AG09309 (cell line): Measurements from ENCODE around the gene DGKD.

Experiments used
- DNase-seq: peaks from one replicate; pipeline ENCODE4 v3.0.0-alpha.2; 2010; ENCODE audit warnings: low read depth
- H3K4me3 ChIP-seq: 2 replicates; pipeline ENCODE4 v1.5.1; 2011; ENCODE audit warnings: mild to moderate bottlenecking, low read depth, low read length, moderate library complexity; ENCODE audit not compliant: control insufficient read depth
- CTCF ChIP-seq: IDR thresholded peaks from 2 replicates; pipeline ENCODE4 v1.5.1; 2011; ENCODE audit warnings: mild to moderate bottlenecking, low read depth, low read length, inconsistent platforms; ENCODE audit not compliant: insufficient read depth, control insufficient read depth; ENCODE audit errors: missing control alignments

Gene DGKD

DNA sequence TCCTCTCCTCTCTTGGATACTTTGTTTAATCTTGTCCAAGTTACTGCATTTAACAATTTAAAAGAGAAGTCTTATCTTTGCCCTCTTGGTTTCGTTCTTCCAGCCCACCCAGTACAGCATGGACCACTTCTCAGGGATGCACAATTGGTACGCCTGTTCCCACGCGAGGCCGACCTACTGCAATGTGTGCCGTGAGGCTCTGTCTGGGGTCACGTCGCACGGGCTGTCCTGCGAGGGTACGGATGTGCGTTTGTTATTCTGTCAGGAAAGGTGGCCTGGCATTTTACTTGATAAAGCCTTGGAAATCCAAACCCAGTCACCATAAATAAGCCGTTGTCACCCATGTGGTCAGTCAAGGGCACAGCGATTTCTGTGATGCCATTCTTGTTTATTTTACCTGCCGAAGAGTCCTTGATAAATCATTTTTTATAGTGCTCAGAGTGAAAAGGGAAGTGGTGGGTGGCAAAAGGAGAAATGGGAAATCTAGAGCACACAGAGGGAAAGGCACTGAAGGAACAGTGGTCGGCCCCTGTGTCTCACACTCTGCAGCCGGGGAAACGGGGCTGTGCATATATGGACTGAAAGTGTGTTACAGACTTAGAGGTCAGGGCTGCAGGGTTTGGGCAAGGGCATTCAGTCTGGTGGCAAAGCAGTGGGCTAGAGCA lies 80.5 kb downstream of the DGKD start:
- no peak overlapping the region for H3K4me3 ChIP-seq
- no peak for TF ChIP-seq CTCF
- no peak for DNase-seq

DNA sequence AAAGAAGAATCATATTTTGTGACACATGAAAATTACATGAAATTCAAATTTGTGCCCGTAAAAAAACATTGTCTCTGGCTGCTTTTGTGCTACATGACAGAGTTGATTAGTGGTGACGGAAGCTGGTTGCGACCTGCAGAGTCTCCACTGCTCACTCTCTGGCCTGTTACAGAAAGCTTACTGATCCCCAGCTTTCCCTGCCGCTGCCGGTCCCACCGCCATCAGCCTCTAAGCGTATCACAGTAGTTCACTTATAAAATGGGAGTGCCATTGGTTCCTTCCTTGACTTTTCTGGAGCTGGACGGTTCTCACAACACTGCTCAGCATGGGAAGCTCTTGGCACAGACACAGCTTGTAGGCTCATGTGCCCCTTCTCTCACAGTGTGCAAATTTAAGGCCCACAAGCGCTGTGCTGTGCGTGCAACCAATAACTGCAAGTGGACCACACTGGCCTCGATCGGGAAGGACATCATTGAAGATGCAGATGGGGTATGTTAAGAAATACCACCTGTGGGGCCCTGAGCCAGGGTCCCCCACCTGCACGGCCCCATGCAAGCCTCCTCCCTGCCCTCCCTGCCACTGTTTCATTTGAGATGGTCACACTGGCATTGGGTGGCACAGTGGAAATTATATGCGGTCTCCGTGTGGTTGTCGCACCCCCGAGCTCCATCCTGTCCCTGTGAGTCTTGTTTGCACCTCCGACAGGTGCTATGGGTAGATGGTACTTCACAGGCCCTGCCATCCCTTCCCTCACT lies 81.3 kb downstream of the DGKD start:
- no peak for TF ChIP-seq CTCF
- H3K4me3 ChIP-seq, result no peak overlapping the region
- no peak for DNase-seq

DNA sequence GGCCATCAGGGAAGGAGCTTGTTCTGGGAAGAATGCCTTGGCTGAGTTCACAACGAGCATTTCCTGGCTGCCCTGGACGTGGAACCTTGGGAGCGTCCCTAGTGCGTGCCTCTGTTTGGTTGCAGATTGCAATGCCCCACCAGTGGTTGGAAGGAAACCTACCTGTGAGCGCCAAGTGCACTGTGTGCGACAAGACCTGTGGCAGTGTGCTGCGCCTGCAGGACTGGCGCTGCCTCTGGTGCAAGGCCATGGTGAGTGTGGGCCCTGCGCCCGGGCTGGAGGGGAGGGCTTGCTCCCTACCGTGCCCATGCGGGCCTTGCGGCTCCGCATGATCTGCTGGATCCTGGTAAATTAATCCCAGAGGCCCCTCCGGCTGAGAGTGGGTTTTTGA lies 81.9 kb downstream of the DGKD start:
- no peak for TF ChIP-seq CTCF
- no peak overlapping the region for H3K4me3 ChIP-seq
- DNase-seq, result no peak

- no peak overlapping the region for H3K4me3 ChIP-seq
- no peak for TF ChIP-seq CTCF
- DNase-seq, result no peak
Measured at GRCh38 chr2:233436691-233437438, 82.6 kb downstream of the DGKD start.

DNA sequence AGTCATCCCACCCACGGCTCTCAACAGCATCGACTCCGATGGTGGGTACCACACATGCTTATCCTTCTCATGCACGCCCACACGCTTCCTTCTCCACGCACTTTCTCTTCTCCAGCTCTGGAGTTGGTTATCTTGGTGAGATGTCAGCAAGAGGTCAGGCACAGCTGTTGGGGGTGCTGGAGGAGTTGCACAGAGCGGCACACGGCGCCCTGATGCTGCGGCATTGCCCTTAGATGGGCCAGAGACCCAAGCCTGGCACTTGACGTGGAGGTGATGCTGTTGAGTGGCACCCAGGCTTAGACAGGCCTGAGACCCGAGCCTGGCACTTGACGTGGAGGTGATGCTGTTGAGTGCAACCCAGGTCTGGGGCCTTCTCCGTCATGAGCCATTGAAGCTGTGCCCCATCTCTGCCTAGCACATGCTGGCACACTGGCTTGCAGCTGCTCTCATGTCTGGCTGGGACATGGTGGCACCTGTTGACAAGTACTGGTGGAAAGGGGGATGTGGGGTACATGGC lies 83.2 kb downstream of the DGKD start:
- DNase-seq, result no peak
- TF ChIP-seq CTCF, result no peak
- no peak overlapping the region for H3K4me3 ChIP-seq

DNA sequence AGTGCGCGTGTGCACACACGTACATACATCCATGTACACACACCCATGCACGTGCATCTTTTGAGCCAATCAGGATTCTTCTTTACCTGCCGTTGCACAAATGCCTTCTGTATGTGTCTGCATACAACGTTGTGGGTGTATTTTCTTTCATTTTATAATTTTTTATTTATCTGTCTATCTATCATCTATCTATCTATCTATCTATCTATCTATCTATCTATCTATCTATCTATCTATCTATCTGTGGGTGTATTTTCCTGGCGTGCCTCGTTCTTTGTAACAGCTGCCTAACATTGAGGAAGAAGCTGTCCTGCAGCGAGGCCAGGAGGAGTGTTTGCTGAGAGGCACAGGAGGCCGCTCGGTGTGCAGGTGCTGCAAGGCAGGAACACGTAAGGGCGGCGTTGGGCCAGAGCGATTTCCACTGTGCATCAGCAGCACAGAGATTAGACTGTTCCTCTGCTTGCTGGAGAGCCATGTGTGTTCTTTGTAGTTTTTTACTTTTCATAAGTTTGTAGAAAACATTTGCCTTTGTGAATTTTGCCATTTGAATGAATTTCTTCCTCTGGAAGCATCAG lies 84.4 kb downstream of the DGKD start:
- no peak overlapping the region for H3K4me3 ChIP-seq
- TF ChIP-seq CTCF, result no peak
- DNase-seq, result no peak
